Chondrocyte (in vitro differentiated cells): Measurements from ENCODE around the gene MRPS23. TPM values are rescaled to one million over a fixed set of nuclear protein-coding genes. Genes with fewer than 3 reads are reported as not detected.
A peak's percentile ranks its signal among the peaks of the same experiment; 100 is the strongest.

Experiments
- DNase-seq: peaks from one replicate; pipeline ENCODE4 v3.0.0; 2021; ENCODE audit warnings: mixed read lengths, low spot score
- H3K27ac Mint-ChIP-seq: one replicate; pipeline ENCODE4 v1.8.0; 2021; ENCODE audit warnings: mild to moderate bottlenecking, moderate library complexity, mixed read lengths; ENCODE audit not compliant: unreplicated experiment
- H3K27me3 Mint-ChIP-seq: 2 replicates; pipeline ENCODE4 v1.8.0; 2021; ENCODE audit warnings: low read depth, mixed read lengths
- H3K36me3 Mint-ChIP-seq: 2 replicates; pipeline ENCODE4 v1.8.0; 2021; ENCODE audit warnings: low read depth, mixed read lengths
- H3K4me1 Mint-ChIP-seq: 2 replicates; pipeline ENCODE4 v1.8.0; 2021; ENCODE audit warnings: low read depth, mild to moderate bottlenecking, mixed read lengths
- H3K4me3 Mint-ChIP-seq: one replicate; pipeline ENCODE4 v1.8.0; 2021; ENCODE audit warnings: mild to moderate bottlenecking, moderate library complexity, mixed read lengths; ENCODE audit not compliant: unreplicated experiment
- H3K9me3 Mint-ChIP-seq: 2 replicates; pipeline ENCODE4 v1.8.0; 2021; ENCODE audit warnings: low read depth, mixed read lengths
- CTCF ChIP-seq: fragments of 200-600 bp; sonication (generic); IDR thresholded peaks from 2 replicates; pipeline ENCODE4 v1.5.0; 2021; ENCODE audit warnings: antibody characterized with exemption, mild to moderate bottlenecking, moderate library complexity
- total RNA-seq: library from RNA; stranded (reverse); gene quantifications from 3 replicates; pipeline ENCODE4 v1.2.1, GENCODE V29; 2021

Gene MRPS23
- total RNA-seq, 1 donor from 2014 or later: 33.3 TPM

GRCh38 chr17:57838453-57838852, 11.4 kb downstream of the MRPS23 start:
- no peak for DNase-seq
- Mint-ChIP-seq H3K27me3 (no peaks in the 10 kb centered on the region), H3K4me1 (no peaks in the 10 kb centered on the region)

DNA sequence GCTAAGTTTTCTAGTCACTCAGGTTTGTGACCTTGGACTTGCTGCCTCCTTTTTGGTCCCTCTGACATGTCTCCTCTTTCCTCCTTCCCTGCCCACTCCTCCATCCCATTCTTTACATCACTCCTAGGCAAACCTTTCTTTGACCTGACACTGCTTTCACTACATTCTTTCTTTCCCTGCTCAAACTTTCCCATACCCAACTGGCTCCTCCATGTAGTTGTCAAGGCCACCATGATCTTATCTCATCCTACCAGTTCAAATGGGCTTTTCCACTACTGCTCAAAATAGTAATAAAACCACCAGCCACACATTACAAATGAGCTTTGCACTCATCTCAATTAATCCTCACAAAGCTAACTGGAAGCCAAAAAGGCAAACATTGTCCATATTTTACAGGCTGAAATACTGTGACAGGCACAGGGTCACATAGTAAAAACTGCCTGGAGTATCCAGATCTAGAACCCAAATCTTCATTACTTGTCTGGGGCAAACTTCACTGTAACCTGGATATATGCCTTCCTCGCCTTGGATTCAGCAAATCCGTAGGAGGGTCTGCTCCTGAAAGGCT, 14.4 kb downstream of the MRPS23 start:
- DNase-seq: no peak
- TF ChIP-seq CTCF: no peak
- Mint-ChIP-seq H3K27ac (no peak overlapping the region), H3K27me3 (no peaks in the 10 kb centered on the region), H3K4me1 (no peaks in the 10 kb centered on the region), H3K9me3 (no peaks in the 10 kb centered on the region), H3K36me3 (peaks cover 12% of the 10 kb centered on the region), H3K4me3 (no peak overlapping the region)

More at GRCh38 chr17:57838453-57838852, 11.4 kb downstream of the MRPS23 start:
- no peaks in the 10 kb centered on the region for H3K9me3 Mint-ChIP-seq
- H3K36me3 Mint-ChIP-seq: peaks cover 15% of the 10 kb centered on the region
- H3K27ac Mint-ChIP-seq: no peak overlapping the region
- TF ChIP-seq CTCF: no peak
- no peak overlapping the region for H3K4me3 Mint-ChIP-seq

GRCh38 chr17:57834146-57834741, 15.6 kb downstream of the MRPS23 start:
- Mint-ChIP-seq H3K4me1 (no peaks in the 10 kb centered on the region), H3K27ac (no peak overlapping the region), H3K4me3 (no peak overlapping the region), H3K36me3 (peaks cover 10% of the 10 kb centered on the region), H3K9me3 (no peaks in the 10 kb centered on the region), H3K27me3 (no peaks in the 10 kb centered on the region)
- DNase-seq: no peak
- no peak for TF ChIP-seq CTCF

DNA sequence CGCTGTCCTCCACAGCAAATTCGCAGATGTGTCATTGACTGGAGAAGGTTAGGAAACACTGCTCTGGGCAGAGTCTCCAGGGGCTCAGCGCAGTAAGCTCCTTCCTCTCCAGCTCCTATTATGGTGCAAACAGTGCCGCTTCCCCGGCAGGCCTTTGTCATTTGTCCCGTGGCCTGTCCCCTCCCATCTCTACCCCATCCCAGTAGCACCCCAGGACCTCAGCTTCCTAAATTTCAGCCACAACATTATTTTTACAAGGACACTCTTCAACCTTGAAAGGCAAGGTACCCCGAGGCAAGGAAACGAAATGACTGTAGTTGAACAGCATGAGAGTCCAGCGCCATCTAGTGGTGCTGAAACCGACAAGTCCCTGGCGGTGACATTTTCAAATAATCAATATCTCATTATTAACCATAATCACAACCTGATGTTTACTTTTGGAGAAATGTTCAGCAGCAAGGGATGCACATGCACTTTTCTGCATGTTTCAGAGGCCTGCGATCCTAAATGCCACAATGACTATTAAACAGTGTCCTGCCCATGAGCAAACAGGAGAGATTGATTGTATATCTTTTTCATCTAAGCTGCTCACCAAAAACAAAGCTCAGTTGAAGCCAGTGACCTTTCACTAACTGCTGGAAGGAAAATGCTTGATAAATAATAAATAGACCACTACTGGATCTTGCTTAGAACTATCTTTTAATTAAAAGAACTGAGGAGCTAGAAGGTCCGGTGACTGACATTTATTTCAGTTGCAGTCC, 16.5 kb downstream of the MRPS23 start:
- Mint-ChIP-seq H3K9me3 (no peaks in the 10 kb centered on the region), H3K36me3 (peaks cover 4% of the 10 kb centered on the region), H3K27me3 (no peaks in the 10 kb centered on the region), H3K4me3 (no peak overlapping the region), H3K27ac (no peak overlapping the region), H3K4me1 (no peaks in the 10 kb centered on the region)
- peak; percentile 100 for TF ChIP-seq CTCF
- no peak for DNase-seq

GRCh38 chr17:57832314-57833178, 17.3 kb downstream of the MRPS23 start:
- H3K36me3 Mint-ChIP-seq: peaks cover 4% of the 10 kb centered on the region
- DNase-seq: no peak
- TF ChIP-seq CTCF: no peak

More at GRCh38 chr17:57832314-57833178, 17.3 kb downstream of the MRPS23 start:
- no peaks in the 10 kb centered on the region for H3K9me3 Mint-ChIP-seq
- no peak overlapping the region for H3K27ac Mint-ChIP-seq
- no peak overlapping the region for H3K4me3 Mint-ChIP-seq
- no peaks in the 10 kb centered on the region for H3K27me3 Mint-ChIP-seq
- no peaks in the 10 kb centered on the region for H3K4me1 Mint-ChIP-seq
